ENCODE data around the gene LAPTM5.
A peak's percentile ranks its signal among the peaks of the same experiment; 100 is the strongest.

The LAPTM5 gene

GRCh38 chr1:30740251-30741238 lies 17.0 kb downstream of the LAPTM5 start:
- DNase-seq = no peak

GRCh38 chr1:30739601-30740000 lies 18.0 kb downstream of the LAPTM5 start:
- DNase-seq = no peak

- no peak for DNase-seq
These were observed 18.6 kb downstream of the LAPTM5 start for GRCh38 chr1:30738715-30739559.

- DNase-seq = no peak
These were observed 19.4 kb downstream of the LAPTM5 start for GRCh38 chr1:30738040-30738714.

GRCh38 chr1:30737357-30738039 lies 20.1 kb downstream of the LAPTM5 start:
- DNase-seq = no peak

GRCh38 chr1:30735668-30736498 lies 21.7 kb downstream of the LAPTM5 start:
- DNase-seq = no peak

GRCh38 chr1:30735124-30735523 lies 22.4 kb downstream of the LAPTM5 start:
- peak; percentile 94 for DNase-seq

GRCh38 chr1:30734580-30734979 lies 23.0 kb downstream of the LAPTM5 start:
- no peak for DNase-seq

GRCh38 chr1:30734106-30734505 lies 23.5 kb downstream of the LAPTM5 start:
- no peak for DNase-seq

GRCh38 chr1:30733493-30733892 lies 24.1 kb downstream of the LAPTM5 start:
- DNase-seq = no peak

- DNase-seq = no peak
These were observed 25.1 kb downstream of the LAPTM5 start for GRCh38 chr1:30732277-30732996.

- DNase-seq = no peak
These were observed 25.7 kb downstream of the LAPTM5 start for GRCh38 chr1:30731806-30732276.

- no peak for DNase-seq
These were observed 26.3 kb downstream of the LAPTM5 start for GRCh38 chr1:30731109-30731805.

- no peak for DNase-seq
These were observed 27.0 kb downstream of the LAPTM5 start for GRCh38 chr1:30730346-30731108.

- no peak for DNase-seq
These were observed 27.7 kb downstream of the LAPTM5 start for GRCh38 chr1:30729901-30730300.

GRCh38 chr1:30728832-30729638 lies 28.5 kb downstream of the LAPTM5 start:
- no peak for DNase-seq

GRCh38 chr1:30728340-30728739 lies 29.2 kb downstream of the LAPTM5 start:
- no peak for DNase-seq

- no peak for DNase-seq
These were observed 29.8 kb downstream of the LAPTM5 start for GRCh38 chr1:30727824-30728223.
